Vagina (tissue), 2 donors: ENCODE results near the gene AMER3.

Experiments used
- CTCF ChIP-seq, 3 experiments: fragments of 450-650 bp in 2 of 3; fragments of 200-600 bp in 1 of 3; sonication (generic) in 1 of 3; IDR thresholded peaks; one replicate each; pipeline ENCODE4 v1.5.1; 2017 to 2019; ENCODE audit warnings: antibody characterized with exemption in 3 of 3, mild to moderate bottlenecking in 2 of 3, moderate library complexity in 2 of 3
- POLR2A ChIP-seq, 2 donors: fragments of 450-650 bp; IDR thresholded peaks; one replicate each; pipeline ENCODE4 v1.6.1; 2017; ENCODE audit warnings: antibody characterized with exemption in 2 of 2, mild to moderate bottlenecking in 2 of 2, moderate library complexity in 2 of 2

- no peak for TF ChIP-seq POLR2A (IDR thresholded peaks at IDR 0.05)
- TF ChIP-seq CTCF (IDR thresholded peaks at IDR 0.05): no peak
These were observed 923 bp downstream of the AMER3 start for GRCh38 chr2:130756053-130756873.
